GM06990 (cell line): Measurements from ENCODE around the gene CIART.

Experiments
- DNase-seq: peaks from one replicate; pipeline ENCODE4 v3.0.0-alpha.2; 2011; ENCODE audit not compliant: insufficient read length; ENCODE audit errors: extremely low read depth
- H3K27me3 ChIP-seq: replicated peaks from 2 replicates; pipeline ENCODE4 v1.6.0; 2011; ENCODE audit warnings: low read length; ENCODE audit not compliant: control insufficient read depth, insufficient read depth
- H3K36me3 ChIP-seq: 2 replicates; pipeline ENCODE4 v1.5.1; 2011; ENCODE audit warnings: low read length; ENCODE audit not compliant: control insufficient read depth, insufficient read depth
- H3K4me3 ChIP-seq: replicated peaks from 2 replicates; pipeline ENCODE4 v1.5.1; 2011; ENCODE audit warnings: low read depth, mild to moderate bottlenecking, control low read depth, low read length
- CTCF ChIP-seq: IDR thresholded peaks from 2 replicates; pipeline ENCODE4 v1.5.1; 2011; ENCODE audit warnings: low read length, control low read depth, mild to moderate bottlenecking, inconsistent platforms; ENCODE audit not compliant: insufficient read depth, poor library complexity, severe bottlenecking

The CIART gene

GRCh38 chr1:150280138-150280707 lies 2.1 kb upstream of the CIART start:
- no peak for TF ChIP-seq CTCF
- Histone ChIP-seq H3K27me3 (no peaks in the 10 kb centered on the region), H3K36me3 (no peaks in the 10 kb centered on the region), H3K4me3 (no peak overlapping the region)
- no peak for DNase-seq

GRCh38 chr1:150281221-150281757 lies 1.1 kb upstream of the CIART start:
- peak; percentile 73 for TF ChIP-seq CTCF
- Histone ChIP-seq H3K36me3 (no peaks in the 10 kb centered on the region), H3K27me3 (no peaks in the 10 kb centered on the region), H3K4me3 (peak overlapping the region; percentile 7)
- DNase-seq, result no peak

GRCh38 chr1:150282558-150282958 lies 204 bp downstream of the CIART start:
- Histone ChIP-seq H3K27me3 (no peaks in the 10 kb centered on the region), H3K36me3 (no peaks in the 10 kb centered on the region), H3K4me3 (no peak overlapping the region)
- no peak for DNase-seq
- no peak for TF ChIP-seq CTCF

GRCh38 chr1:150283260-150283659 lies 906 bp downstream of the CIART start:
- Histone ChIP-seq H3K36me3 (no peaks in the 10 kb centered on the region), H3K4me3 (no peak overlapping the region), H3K27me3 (no peaks in the 10 kb centered on the region)
- no peak for TF ChIP-seq CTCF
- DNase-seq, result no peak

GRCh38 chr1:150288382-150288781 lies 6.0 kb downstream of the CIART start:
- no peaks in the 10 kb centered on the region for H3K27me3 ChIP-seq
- no peak for DNase-seq

More at GRCh38 chr1:150288382-150288781, 6.0 kb downstream of the CIART start:
- TF ChIP-seq CTCF, result no peak
- Histone ChIP-seq H3K36me3 (no peaks in the 10 kb centered on the region), H3K4me3 (no peak overlapping the region)
